Loucy (cell line): ENCODE measurements around the gene MAPKBP1.

Experiments used
- CTCF ChIP-seq: fragments of 200-600 bp; sonication (generic); conservative IDR thresholded peaks from 2 replicates; pipeline ENCODE4 v1.5.1; 2014; ENCODE audit warnings: mild to moderate bottlenecking, antibody characterized with exemption, low read length
- EZH2phosphoT487 ChIP-seq: fragments of 200-600 bp; IDR thresholded peaks from 2 replicates; pipeline ENCODE4 v1.6.1; 2018; ENCODE audit warnings: antibody characterized with exemption, mild to moderate bottlenecking, moderate library complexity, borderline replicate concordance

- TF ChIP-seq CTCF, result no peak
- no peak for TF ChIP-seq EZH2phosphoT487
These were observed 55.8 kb downstream of the MAPKBP1 start for GRCh38 chr15:41829959-41830646.
